Left lung (tissue), 10 donors: ENCODE results near the gene ATRAID. TPM values are rescaled to one million over a fixed set of nuclear protein-coding genes. Genes with fewer than 3 reads are reported as not detected.
"Not testable (repeated sequence)": the region's sequence is repeated elsewhere in the genome, so short reads cannot be mapped to it uniquely, and the experiment has no call there.

ENCODE experiments used
- ATAC-seq: fragments of 200-7000 bp; cut with Tn5 transposase; one replicate; pipeline ENCODE4 v1.9.1; 2020; ENCODE audit warnings: moderate library complexity
- DNase-seq, 4 donors: peaks; one replicate each; pipeline ENCODE4 v3.0.0-alpha.2; 2013 to 2020
- H3K27ac ChIP-seq, 2 donors: fragments of 200-600 bp; sonication (generic) in 1 of 2; one replicate each; pipeline versions ENCODE4 v1.5.0 to v1.8.0; 2020 to 2021
- H3K27me3 ChIP-seq, 2 donors: fragments of 200-600 bp; sonication (generic) in 1 of 2; one replicate each; pipeline versions ENCODE4 v1.5.0 to v1.8.0; 2020 to 2021
- H3K36me3 ChIP-seq, 2 donors: fragments of 200-600 bp; sonication (generic) in 1 of 2; one replicate each; pipeline versions ENCODE4 v1.5.0 to v1.8.0; 2020 to 2021
- H3K4me1 ChIP-seq, 2 donors: fragments of 200-600 bp; one replicate each; pipeline ENCODE4 v1.8.0; 2021
- H3K4me3 ChIP-seq, 2 donors: fragments of 200-600 bp; sonication (generic) in 1 of 2; one replicate each; pipeline versions ENCODE4 v1.5.0 to v1.8.0; 2020 to 2021; ENCODE audit warnings: mild to moderate bottlenecking in 1 of 2
- H3K9me3 ChIP-seq, 2 donors: fragments of 200-600 bp; sonication (generic) in 1 of 2; one replicate each; pipeline versions ENCODE4 v1.5.0 to v1.8.0; 2020 to 2021
- intact Hi-C, 2 donors: fragments of 100-400 bp; cut with DNase I; formaldehyde crosslinking; loops; one replicate each; pipeline versions ENCODE4 v1.11.2 to v1.14.2; 2022
- polyA plus RNA-seq, 6 donors: library from polyadenylated mRNA; unstranded; fragments of 120-200 nt; gene quantifications; one replicate each; pipeline ENCODE4 v1.2.1, GENCODE V29; 2013; ENCODE audit not compliant: insufficient read length in 6 of 6
- total RNA-seq, 2 donors: library from RNA; stranded (reverse); fragmentation: NEBNext Ultra II Directional; extraction: Animal tissue kit (Norgen Biotek cat#: 25700); gene quantifications; one replicate each; pipeline ENCODE4 v1.2.1, GENCODE V29; 2021
- TF ChIP-seq, protein P1 (sequence below), 2 donors: fragments of 200-600 bp; sonication (generic) in 1 of 2; IDR thresholded peaks; one replicate each; pipeline versions ENCODE4 v1.5.0 to v1.8.0; 2021; ENCODE audit warnings: antibody characterized with exemption in 2 of 2
- donor health status: DM: no; HTN: yes; CAD: no.
- donor health status: DM: no; HTN: no; CAD: no.

ATRAID gene
- total and polyA plus RNA-seq, 8 donors = 87.5 to 141 (median 129) TPM

- Histone ChIP-seq H3K36me3 (no peaks in the 10 kb centered on the region), H3K4me1 (peaks cover 0 to 8% of the 10 kb centered on the region in 2 donors), H3K9me3 (no peaks in the 10 kb centered on the region), H3K27ac (no peak overlapping the region), H3K4me3 (no peak overlapping the region), H3K27me3 (peaks cover 0 to 8% of the 10 kb centered on the region in 2 donors)
- TF ChIP-seq, protein P1, sequence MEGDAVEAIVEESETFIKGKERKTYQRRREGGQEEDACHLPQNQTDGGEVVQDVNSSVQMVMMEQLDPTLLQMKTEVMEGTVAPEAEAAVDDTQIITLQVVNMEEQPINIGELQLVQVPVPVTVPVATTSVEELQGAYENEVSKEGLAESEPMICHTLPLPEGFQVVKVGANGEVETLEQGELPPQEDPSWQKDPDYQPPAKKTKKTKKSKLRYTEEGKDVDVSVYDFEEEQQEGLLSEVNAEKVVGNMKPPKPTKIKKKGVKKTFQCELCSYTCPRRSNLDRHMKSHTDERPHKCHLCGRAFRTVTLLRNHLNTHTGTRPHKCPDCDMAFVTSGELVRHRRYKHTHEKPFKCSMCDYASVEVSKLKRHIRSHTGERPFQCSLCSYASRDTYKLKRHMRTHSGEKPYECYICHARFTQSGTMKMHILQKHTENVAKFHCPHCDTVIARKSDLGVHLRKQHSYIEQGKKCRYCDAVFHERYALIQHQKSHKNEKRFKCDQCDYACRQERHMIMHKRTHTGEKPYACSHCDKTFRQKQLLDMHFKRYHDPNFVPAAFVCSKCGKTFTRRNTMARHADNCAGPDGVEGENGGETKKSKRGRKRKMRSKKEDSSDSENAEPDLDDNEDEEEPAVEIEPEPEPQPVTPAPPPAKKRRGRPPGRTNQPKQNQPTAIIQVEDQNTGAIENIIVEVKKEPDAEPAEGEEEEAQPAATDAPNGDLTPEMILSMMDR (IDR thresholded peaks at IDR 0.05) = no peak
- intact Hi-C loops = no loop called here
- DNase-seq (no peak), ATAC-seq (no peak)
Measured at GRCh38 chr2:27164960-27165763, 46.7 kb upstream of the ATRAID start.

- no peak overlapping the region for H3K27ac ChIP-seq
- DNase-seq = no peak
- intact Hi-C loops = no loop called here
- peaks cover 0 to 16% of the 10 kb centered on the region in 2 donors for H3K4me1 ChIP-seq
- TF ChIP-seq, protein P1 (IDR thresholded peaks at IDR 0.05) = no peak
- no peaks in the 10 kb centered on the region for H3K9me3 ChIP-seq
- no peak for ATAC-seq
- peaks cover 0 to 26% of the 10 kb centered on the region in 2 donors for H3K27me3 ChIP-seq
- no peaks in the 10 kb centered on the region for H3K36me3 ChIP-seq
- H3K4me3 ChIP-seq = no peak overlapping the region
Measured at GRCh38 chr2:27170581-27171337, 41.1 kb upstream of the ATRAID start.

DNA sequence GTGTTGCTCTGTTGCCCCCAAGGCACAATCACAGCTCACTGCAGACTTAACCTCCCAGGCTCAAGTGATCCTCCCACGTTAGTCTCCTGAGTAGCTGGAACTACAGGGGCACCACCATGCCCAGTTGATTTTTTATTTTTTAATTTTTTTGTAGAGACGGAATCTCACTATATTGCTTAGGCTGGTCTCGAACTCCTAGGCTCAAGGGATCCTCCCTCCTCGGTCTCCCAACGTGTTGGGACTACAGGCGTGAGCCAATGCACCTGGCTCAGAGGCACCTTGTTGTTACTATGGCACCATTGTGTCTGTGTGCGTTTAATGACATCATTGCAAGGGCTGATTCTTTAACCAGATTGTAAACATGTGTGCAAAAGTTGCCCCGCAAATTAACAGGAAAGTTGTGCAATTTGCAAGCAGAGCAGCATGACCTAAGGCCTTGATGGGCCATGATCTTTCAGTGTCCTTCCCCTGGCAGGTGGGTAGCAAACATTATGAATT is 40.4 kb upstream of the ATRAID start:
- Histone ChIP-seq H3K27ac (no peak overlapping the region), H3K4me1 (peaks cover 0 to 16% of the 10 kb centered on the region in 2 donors), H3K27me3 (peaks cover 0 to 26% of the 10 kb centered on the region in 2 donors), H3K36me3 (no peaks in the 10 kb centered on the region), H3K9me3 (no peaks in the 10 kb centered on the region), H3K4me3 (no peak overlapping the region)
- ATAC-seq = no peak
- TF ChIP-seq, protein P1 (IDR thresholded peaks at IDR 0.05) = no peak
- no peak for DNase-seq
- intact Hi-C loops = no loop called here

DNA sequence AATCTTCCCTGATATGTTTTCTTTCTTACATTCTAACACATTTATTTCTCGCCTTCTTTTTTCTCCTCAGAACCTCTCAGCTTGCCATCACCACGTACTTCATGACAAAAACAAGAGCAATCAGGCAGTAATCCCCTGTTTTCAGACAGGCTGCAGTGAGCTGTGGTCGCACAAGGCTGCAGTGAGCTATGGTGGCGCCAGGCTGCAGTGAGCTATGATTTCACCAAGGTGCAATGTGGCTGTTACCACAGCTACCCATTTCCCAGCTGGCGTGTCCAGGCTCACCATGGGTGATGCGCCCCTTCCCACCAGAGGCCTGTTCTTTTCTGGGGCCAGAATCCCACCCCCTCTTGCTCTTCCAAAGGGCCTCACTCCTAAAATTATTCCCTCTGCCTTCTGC is 37.2 kb upstream of the ATRAID start:
- ATAC-seq (no peak), DNase-seq (no peak)
- no peak overlapping the region for H3K27ac ChIP-seq
- H3K4me1 ChIP-seq = peaks cover 0 to 13% of the 10 kb centered on the region in 2 donors
- no peaks in the 10 kb centered on the region for H3K9me3 ChIP-seq
- intact Hi-C loops = no loop called here
- H3K36me3 ChIP-seq = no peaks in the 10 kb centered on the region
- peaks cover 0 to 34% of the 10 kb centered on the region in 2 donors for H3K27me3 ChIP-seq
- no peak overlapping the region for H3K4me3 ChIP-seq
- TF ChIP-seq, protein P1 (IDR thresholded peaks at IDR 0.05) = no peak

DNA sequence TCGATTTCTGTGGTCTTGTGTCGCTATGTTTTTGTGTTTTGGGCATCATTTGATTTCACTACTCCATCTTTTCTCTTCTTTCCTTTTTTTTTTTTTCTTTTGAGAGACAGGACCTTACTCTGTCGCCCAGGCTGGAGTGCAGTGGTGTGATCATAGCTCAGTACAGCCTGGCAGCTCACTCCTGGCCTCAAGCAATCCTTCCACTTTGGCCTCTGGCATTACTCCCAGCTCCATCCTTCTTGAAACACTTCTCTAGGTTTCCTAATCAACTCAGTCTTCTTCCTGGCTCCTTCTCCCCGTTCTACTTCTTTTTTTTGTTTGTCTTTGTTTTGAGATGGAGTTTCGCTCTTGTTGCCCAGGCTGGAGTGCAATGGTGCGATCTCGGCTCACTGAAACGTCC is 36.5 kb upstream of the ATRAID start:
- intact Hi-C loops = no loop called here
- DNase-seq = no peak
- no peak overlapping the region for H3K4me3 ChIP-seq
- ATAC-seq = peak; percentile 80
- TF ChIP-seq, protein P1 (IDR thresholded peaks at IDR 0.05) = no peak
- peaks cover 0 to 33% of the 10 kb centered on the region in 2 donors for H3K27me3 ChIP-seq
- H3K27ac ChIP-seq = no peak overlapping the region
- peaks cover 0 to 6% of the 10 kb centered on the region in 2 donors for H3K4me1 ChIP-seq
- H3K36me3 ChIP-seq = no peaks in the 10 kb centered on the region
- H3K9me3 ChIP-seq = no peaks in the 10 kb centered on the region

GRCh38 chr2:27175781-27176180 is 36.1 kb upstream of the ATRAID start:
- H3K9me3 ChIP-seq, ATAC-seq, intact Hi-C loops, DNase-seq, H3K4me3 ChIP-seq, H3K4me1 ChIP-seq, H3K27ac ChIP-seq, H3K36me3 ChIP-seq: not testable (repeated sequence)
- peaks cover 0 to 33% of the 10 kb centered on the region in 2 donors for H3K27me3 ChIP-seq
